Gastrocnemius medialis (tissue), 4 donors: ENCODE results near the gene TADA3.

Experiments used
- CTCF ChIP-seq, 5 experiments: fragments of 450-650 bp in 3 of 5; fragments of 200-600 bp in 2 of 5; sonication (generic) in 2 of 5; IDR thresholded peaks in 4 of 5; conservative IDR thresholded peaks in 1 of 5; 1 replicate in 4 of 5; 2 replicates in 1 of 5; pipeline ENCODE4 v1.5.1; 2016 to 2019; ENCODE audit warnings: antibody characterized with exemption in 5 of 5, mild to moderate bottlenecking in 3 of 5, moderate library complexity in 3 of 5
- POLR2A ChIP-seq, 2 donors: fragments of 450-650 bp; IDR thresholded peaks; one replicate each; pipeline ENCODE4 v1.6.1; 2017; ENCODE audit warnings: antibody characterized with exemption in 2 of 2, mild to moderate bottlenecking in 2 of 2, moderate library complexity in 2 of 2

- no peak for TF ChIP-seq CTCF (IDR thresholded peaks at IDR 0.05 in 4 of 5, conservative IDR thresholded peaks at IDR 0.05 in 1 of 5)
- TF ChIP-seq POLR2A (IDR thresholded peaks at IDR 0.05), result no peak
Measured at GRCh38 chr3:9793161-9793781, 998 bp upstream of the TADA3 start.
